Body of pancreas (tissue), 4 donors: ENCODE measurements around the gene LCE3A. TPM values are rescaled to one million over a fixed set of nuclear protein-coding genes. Genes with fewer than 3 reads are reported as not detected.

ENCODE experiments used
- ATAC-seq: fragments of 150-250 bp; one replicate; pipeline ENCODE4 v1.9.1; 2016
- DNase-seq, 4 donors: peaks; one replicate each; pipeline ENCODE4 v3.0.0-alpha.2; 2019
- H3K27ac ChIP-seq, 4 donors: fragments of 200-600 bp; sonication (generic); 1 replicate in 3 of 4; 2 replicates in 1 of 4; pipeline versions ENCODE4 v1.5.1 to v1.6.1; 2016 to 2019; ENCODE audit warnings: mild to moderate bottlenecking in 1 of 4, mixed read lengths in 1 of 4, moderate library complexity in 1 of 4
- H3K27me3 ChIP-seq, 2 donors: fragments of 200-600 bp; sonication (generic); one replicate each; pipeline ENCODE4 v1.6.0; 2016; ENCODE audit warnings: mild to moderate bottlenecking in 1 of 2
- H3K36me3 ChIP-seq, 2 donors: fragments of 200-600 bp; sonication (generic); replicated peaks in 1 of 2; 2 replicates each; pipeline ENCODE4 v1.5.1; 2016; ENCODE audit warnings: low read depth in 2 of 2; ENCODE audit not compliant: insufficient read depth in 1 of 2
- H3K4me1 ChIP-seq: fragments of 200-600 bp; sonication (generic); one replicate; pipeline ENCODE4 v1.6.0; 2016
- H3K4me3 ChIP-seq, 2 donors: fragments of 200-600 bp; sonication (generic); 1 replicate in 1 of 2; 2 replicates in 1 of 2; pipeline ENCODE4 v1.5.1; 2016 to 2019
- H3K9me3 ChIP-seq, 3 donors: fragments of 200-600 bp; sonication (generic); 1 replicate in 2 of 3; 2 replicates in 1 of 3; pipeline ENCODE4 v1.5.1; 2016
- CTCF ChIP-seq, 7 experiments: fragments of 450-650 bp in 4 of 7; fragments of 200-600 bp in 3 of 7; sonication (generic) in 3 of 7; IDR thresholded peaks; one replicate each; pipeline ENCODE4 v1.5.1; 2016 to 2019; ENCODE audit warnings: antibody characterized with exemption in 7 of 7
- POLR2A ChIP-seq, 3 donors: fragments of 450-650 bp; IDR thresholded peaks; one replicate each; pipeline ENCODE4 v1.6.1; 2016; ENCODE audit warnings: antibody characterized with exemption in 3 of 3, mild to moderate bottlenecking in 2 of 3
- whole genome bisulfite sequencing, 2 donors: methylation state at CpG; one replicate each; pipeline ENCODE4 v1.1.5; 2017; 5-methylcytosine and 5-hydroxymethylcytosine counted together
- intact Hi-C: fragments of 100-400 bp; cut with DNase I; formaldehyde crosslinking; loops from one replicate; pipeline ENCODE4 v1.15.1; 2023
- total RNA-seq, 2 donors: library from RNA; depleted of rRNA; stranded (reverse); fragments of >200 nt; gene quantifications; one replicate each; pipeline ENCODE4 v1.1.0, GENCODE V29; 2016

LCE3A gene
- total RNA-seq, 2 donors from 2014 or later, result not detected

- 42 to 48% methylated on average over 3 of the region's 3 CpGs for WGBS, 2 donors
- ATAC-seq (no peak), DNase-seq (no peak)
- TF ChIP-seq CTCF (IDR thresholded peaks at IDR 0.05) (no peak), POLR2A (IDR thresholded peaks at IDR 0.05) (no peak)
- Histone ChIP-seq H3K4me3 (no peak overlapping the region), H3K36me3 (no peaks in the 10 kb centered on the region), H3K27me3 (no peaks in the 10 kb centered on the region), H3K4me1 (no peaks in the 10 kb centered on the region), H3K27ac (no peak overlapping the region), H3K9me3 (no peaks in the 10 kb centered on the region)
- intact Hi-C loops, result no loop called here
Observed at GRCh38 chr1:152643945-152644344, 21.0 kb upstream of the LCE3A start.

- DNase-seq (no peak), ATAC-seq (no peak)
- intact Hi-C loops, result no loop called here
- H3K9me3 ChIP-seq, result no peaks in the 10 kb centered on the region
- no peaks in the 10 kb centered on the region for H3K36me3 ChIP-seq
- 38 to 55% methylated on average over 1 of the region's 1 CpG for WGBS, 2 donors
- no peaks in the 10 kb centered on the region for H3K27me3 ChIP-seq
- H3K4me3 ChIP-seq, result no peak overlapping the region
- H3K27ac ChIP-seq, result no peak overlapping the region
- no peaks in the 10 kb centered on the region for H3K4me1 ChIP-seq
- TF ChIP-seq CTCF (IDR thresholded peaks at IDR 0.05) (no peak), POLR2A (IDR thresholded peaks at IDR 0.05) (no peak)
Observed at GRCh38 chr1:152640351-152640750, 17.4 kb upstream of the LCE3A start.

- DNase-seq (no peak), ATAC-seq (no peak)
- TF ChIP-seq CTCF (IDR thresholded peaks at IDR 0.05) (no peak), POLR2A (IDR thresholded peaks at IDR 0.05) (no peak)
- 81 to 82% methylated on average over 3 of the region's 3 CpGs for WGBS, 2 donors
- peaks cover 0 to 8% (median 0%) of the 10 kb centered on the region in 3 donors for H3K9me3 ChIP-seq
- H3K27me3 ChIP-seq, result no peaks in the 10 kb centered on the region
- intact Hi-C loops, result no loop called here
- no peaks in the 10 kb centered on the region for H3K4me1 ChIP-seq
- no peak overlapping the region for H3K4me3 ChIP-seq
- no peak overlapping the region for H3K27ac ChIP-seq
- H3K36me3 ChIP-seq, result no peaks in the 10 kb centered on the region
Observed at GRCh38 chr1:152630596-152630995, 7.7 kb upstream of the LCE3A start.

GRCh38 chr1:152626744-152627143, 3.8 kb upstream of the LCE3A start:
- no peak for ATAC-seq
- H3K9me3 ChIP-seq, result peaks cover 0 to 8% (median 0%) of the 10 kb centered on the region in 3 donors
- no peaks in the 10 kb centered on the region for H3K36me3 ChIP-seq
- no peak for DNase-seq
- intact Hi-C loops, result no loop called here
- H3K4me1 ChIP-seq, result no peaks in the 10 kb centered on the region
- no peak overlapping the region for H3K4me3 ChIP-seq
- WGBS, 2 donors, result 29 to 46% methylated on average over 1 of the region's 1 CpG
- no peaks in the 10 kb centered on the region for H3K27me3 ChIP-seq
- no peak overlapping the region for H3K27ac ChIP-seq
- TF ChIP-seq POLR2A (IDR thresholded peaks at IDR 0.05) (no peak), CTCF (IDR thresholded peaks at IDR 0.05) (no peak)

- Histone ChIP-seq H3K4me1 (no peaks in the 10 kb centered on the region), H3K36me3 (no peaks in the 10 kb centered on the region), H3K27ac (no peak overlapping the region), H3K27me3 (no peaks in the 10 kb centered on the region), H3K4me3 (no peak overlapping the region), H3K9me3 (peaks cover 0 to 15% (median 2%) of the 10 kb centered on the region in 3 donors)
- intact Hi-C loops, result no loop called here
- ATAC-seq (no peak), DNase-seq (no peak)
- TF ChIP-seq CTCF (IDR thresholded peaks at IDR 0.05) (no peak), POLR2A (IDR thresholded peaks at IDR 0.05) (no peak)
- 23 to 28% methylated on average over 16 to 29 of the region's 29 CpGs for WGBS, 2 donors
Observed at GRCh38 chr1:152623203-152623844, 421 bp upstream of the LCE3A start.
